HCT116 (cell line): Measurements from ENCODE around the gene DPYSL4. TPM values are rescaled to one million over a fixed set of nuclear protein-coding genes. Genes with fewer than 3 reads are reported as not detected.

Source experiments
- ATAC-seq: fragments of 200-7000 bp; cut with Tn5 transposase; 2 replicates; pipeline ENCODE4 v1.9.1; 2020; ENCODE audit warnings: mild to moderate bottlenecking, moderate library complexity
- BruUV-seq: library from RNA; stranded (reverse); fragments of 400-500 nt; replicated peaks from 2 replicates; lab custom pipeline; 2021; lab: Mats Ljungman, UMichigan
- CTCF ChIA-PET: fragments of 300-600 bp; sonication (Branson Sonifier 250); formaldehyde crosslinking; loops from one replicate; lab custom pipeline; 2021; ENCODE audit warnings: antibody characterized with exemption; lab: Charles Lee
- POLR2A ChIA-PET: fragments of 300-600, 350-600 bp; sonication (Branson Sonifier 250); formaldehyde crosslinking; loops from one replicate; lab custom pipeline; 2021; ENCODE audit warnings: antibody characterized with exemption; lab: Charles Lee
- RAD21 ChIA-PET, 2 experiments: fragments of 300-600 bp; sonication (Branson Sonifier 250); formaldehyde crosslinking; loops; one replicate each; lab custom pipeline; 2023; ENCODE audit warnings: low total read pairs in 2 of 2; ENCODE audit not compliant: uncharacterized antibody in 2 of 2, unreplicated experiment in 2 of 2, low non-redundant PET in 1 of 2; lab: Charles Lee
- DNase-seq: peaks from one replicate; pipeline ENCODE4 v3.0.0-alpha.2; 2010; ENCODE audit warnings: low read depth, low spot score
- H2AFZ ChIP-seq: fragments of 200-600 bp; shearing (Covaris generic), sonication (generic); 2 replicates; pipeline ENCODE4 v1.6.1; 2017; ENCODE audit warnings: low read depth, mixed run types, mixed read lengths, antibody characterized with exemption, low read length; ENCODE audit not compliant: poor library complexity, severe bottlenecking
- H3K27ac ChIP-seq: 2 replicates; pipeline ENCODE4 v1.5.1; 2012; ENCODE audit warnings: low read depth, low read length
- H3K27me3 ChIP-seq: fragments of 200-600 bp; sonication (generic); 2 replicates; pipeline ENCODE4 v1.6.1; 2016; ENCODE audit warnings: mixed run types, low read length, mixed read lengths; ENCODE audit not compliant: insufficient read depth
- H3K36me3 ChIP-seq, 2 experiments: fragments of 200-500 bp in 1 of 2; fragments of 200-600 bp in 1 of 2; sonication (Bioruptor generic) in 1 of 2; sonication (generic) in 1 of 2; 2 replicates each; pipeline versions ENCODE4 v1.5.1 to v1.6.1; 2014 to 2016; ENCODE audit warnings: low read length in 2 of 2, inconsistent platforms in 1 of 2, mixed read lengths in 1 of 2, mixed run types in 1 of 2; ENCODE audit not compliant: insufficient read depth in 2 of 2, control insufficient read depth in 1 of 2
- H3K4me1 ChIP-seq, 2 experiments: fragments of 200-600 bp in 1 of 2; sonication (generic) in 1 of 2; 2 replicates each; pipeline versions ENCODE4 v1.5.1 to v1.6.1; 2012 to 2017; ENCODE audit warnings: low read length in 2 of 2, inconsistent platforms in 1 of 2, mild to moderate bottlenecking in 1 of 2, mixed read lengths in 1 of 2, mixed run types in 1 of 2, moderate library complexity in 1 of 2; ENCODE audit not compliant: insufficient read depth in 2 of 2, control insufficient read depth in 1 of 2
- H3K4me2 ChIP-seq: fragments of 200-600 bp; sonication (generic); 2 replicates; pipeline ENCODE4 v1.6.1; 2017; ENCODE audit warnings: mixed run types, low read length, mixed read lengths
- H3K4me3 ChIP-seq, 2 experiments: fragments of 200-600 bp in 1 of 2; sonication (generic) in 1 of 2; replicated peaks in 1 of 2; 2 replicates each; pipeline ENCODE4 v1.5.1; 2011 to 2016; ENCODE audit warnings: low read length in 2 of 2, control low read depth in 1 of 2, low read depth in 1 of 2, mild to moderate bottlenecking in 1 of 2, mixed read lengths in 1 of 2, mixed run types in 1 of 2
- H3K79me2 ChIP-seq: fragments of 200-600 bp; sonication (generic); 2 replicates; pipeline ENCODE4 v1.6.1; 2017; ENCODE audit warnings: mild to moderate bottlenecking, mixed run types, low read length, moderate library complexity, mixed read lengths; ENCODE audit not compliant: insufficient read depth
- H3K9ac ChIP-seq: fragments of 200-600 bp; sonication (generic); 2 replicates; pipeline ENCODE4 v1.6.1; 2016; ENCODE audit warnings: low read length, mixed read lengths
- H3K9me2 ChIP-seq: fragments of 200-600 bp; sonication (generic), shearing (Covaris generic); 2 replicates; pipeline ENCODE4 v1.6.1; 2017; ENCODE audit warnings: mixed run types, mild to moderate bottlenecking, moderate library complexity; ENCODE audit not compliant: insufficient read depth
- H3K9me3 ChIP-seq, 2 experiments: fragments of 200-500 bp in 1 of 2; fragments of 200-600 bp in 1 of 2; sonication (Bioruptor generic) in 1 of 2; sonication (generic) in 1 of 2; 2 replicates each; pipeline ENCODE4 v1.6.1; 2014 to 2017; ENCODE audit warnings: low read length in 2 of 2, mixed read lengths in 2 of 2, inconsistent platforms in 1 of 2, low read depth in 1 of 2, mild to moderate bottlenecking in 1 of 2, mixed run types in 1 of 2, moderate library complexity in 1 of 2; ENCODE audit not compliant: control insufficient read depth in 1 of 2, insufficient read depth in 1 of 2
- H4K20me1 ChIP-seq: fragments of 200-600 bp; sonication (generic), shearing (Covaris generic); 2 replicates; pipeline ENCODE4 v1.6.1; 2017; ENCODE audit warnings: mixed run types, mild to moderate bottlenecking, moderate library complexity; ENCODE audit not compliant: insufficient read depth
- ATF3 ChIP-seq: IDR thresholded peaks from 2 replicates; pipeline ENCODE4 v1.6.1; 2012
- CBX3 ChIP-seq: IDR thresholded peaks from 2 replicates; pipeline ENCODE4 v1.6.1; 2012; ENCODE audit warnings: low read depth
- CEBPB ChIP-seq: IDR thresholded peaks from 2 replicates; pipeline ENCODE4 v1.6.1; 2012; ENCODE audit warnings: low read depth
- CTCF ChIP-seq, 3 experiments: fragments of 200-600 bp in 1 of 3; sonication (generic) in 1 of 3; IDR thresholded peaks in 2 of 3; conservative IDR thresholded peaks in 1 of 3; 2 replicates each; pipeline ENCODE4 v1.5.1; 2012 to 2017; ENCODE audit warnings: low read depth in 2 of 3, low read length in 2 of 3, antibody characterized with exemption in 1 of 3, borderline replicate concordance in 1 of 3, control low read depth in 1 of 3, mild to moderate bottlenecking in 1 of 3, mixed read lengths in 1 of 3, mixed run types in 1 of 3, moderate library complexity in 1 of 3; ENCODE audit not compliant: insufficient read depth in 1 of 3
- EGR1 ChIP-seq: IDR thresholded peaks from 2 replicates; pipeline ENCODE4 v1.6.1; 2012; ENCODE audit warnings: low read depth
- ELF1 ChIP-seq: IDR thresholded peaks from 2 replicates; pipeline ENCODE4 v1.6.1; 2012; ENCODE audit warnings: low read depth, borderline replicate concordance
- JUND ChIP-seq: IDR thresholded peaks from 2 replicates; pipeline ENCODE4 v1.6.1; 2012
- MAX ChIP-seq: IDR thresholded peaks from 2 replicates; pipeline ENCODE4 v1.6.1; 2012
- POLR2A ChIP-seq: IDR thresholded peaks from 2 replicates; pipeline ENCODE4 v1.7.0; 2011; ENCODE audit warnings: borderline replicate concordance; ENCODE audit not compliant: insufficient read depth, insufficient read length; ENCODE audit errors: extremely low read depth
- POLR2AphosphoS5 ChIP-seq: IDR thresholded peaks from 2 replicates; pipeline ENCODE4 v1.6.1; 2011; ENCODE audit warnings: mild to moderate bottlenecking, low read depth, low read length, moderate library complexity
- RAD21 ChIP-seq: IDR thresholded peaks from 2 replicates; pipeline ENCODE4 v1.6.1; 2012; ENCODE audit warnings: low read depth, mild to moderate bottlenecking
- REST ChIP-seq: IDR thresholded peaks from 2 replicates; pipeline ENCODE4 v1.6.1; 2012; ENCODE audit warnings: low read depth
- SIN3A ChIP-seq: IDR thresholded peaks from 2 replicates; pipeline ENCODE4 v1.6.1; 2012; ENCODE audit warnings: low read depth
- SRF ChIP-seq: IDR thresholded peaks from 2 replicates; pipeline ENCODE4 v1.6.1; 2012; ENCODE audit warnings: low read depth
- TCF7L2 ChIP-seq: IDR thresholded peaks from 2 replicates; pipeline ENCODE4 v1.7.0; 2011; ENCODE audit warnings: borderline replicate concordance, inconsistent platforms; ENCODE audit not compliant: insufficient read depth, insufficient read length; ENCODE audit errors: extremely low read depth
- YY1 ChIP-seq: IDR thresholded peaks from 2 replicates; pipeline ENCODE4 v1.6.1; 2011; ENCODE audit warnings: low read length, low read depth, moderate library complexity, mild to moderate bottlenecking; ENCODE audit not compliant: insufficient replicate concordance; ENCODE audit errors: extremely low read depth
- ZBTB33 ChIP-seq: IDR thresholded peaks from 2 replicates; pipeline ENCODE4 v1.6.1; 2011; ENCODE audit warnings: mild to moderate bottlenecking, low read length, moderate library complexity; ENCODE audit not compliant: insufficient replicate concordance; ENCODE audit errors: extremely low read depth
- ZNF274 ChIP-seq: fragments of 200-500 bp; sonication (Bioruptor generic); IDR thresholded peaks from 2 replicates; pipeline ENCODE4 v1.6.1; 2014; ENCODE audit warnings: mild to moderate bottlenecking, low read depth, low read length, inconsistent platforms
- intact Hi-C: fragments of 100-400 bp; cut with micrococcal nuclease; formaldehyde crosslinking; loops from 2 replicates; pipeline ENCODE4 v1.10.0; 2022
- total RNA-seq: library from RNA; stranded (reverse); gene quantifications from one replicate; pipeline ENCODE4 v1.2.1, GENCODE V29; 2021; ENCODE audit not compliant: unreplicated experiment

Gene DPYSL4
- total RNA-seq, 1 experiment from 2014 or later, result 5.4 TPM

- Histone ChIP-seq H3K27ac (no peak overlapping the region), H4K20me1 (no peaks in the 10 kb centered on the region), H2AFZ (no peak overlapping the region), H3K79me2 (no peaks in the 10 kb centered on the region), H3K4me2 (no peak overlapping the region), H3K27me3 (no peaks in the 10 kb centered on the region), H3K4me1 (no peaks in the 10 kb centered on the region), H3K9me2 (no peaks in the 10 kb centered on the region), H3K9me3 (no peaks in the 10 kb centered on the region), H3K4me3 (no peak overlapping the region), H3K36me3 (no peaks in the 10 kb centered on the region), H3K9ac (peak overlapping the region; percentile 8; the same call in 1 of the 2 replicates)
- TF ChIP-seq YY1, result no peak
- no peak for TF ChIP-seq JUND
- TF ChIP-seq CTCF (IDR thresholded peaks at IDR 0.05 in 2 of 3, conservative IDR thresholded peaks at IDR 0.05 in 1 of 3; ENCODE audit: borderline replicate concordance in 1 of 3, insufficient read depth in 1 of 3, low read depth in 2 of 3, low read length in 2 of 3), result no peak
- no peak for TF ChIP-seq ELF1
- no peak for TF ChIP-seq CBX3
- no peak for TF ChIP-seq REST
- no peak for TF ChIP-seq ZBTB33
- no peak for TF ChIP-seq ZNF274
- TF ChIP-seq MAX, result no peak
- no peak for TF ChIP-seq CEBPB
- no peak for TF ChIP-seq SIN3A
- TF ChIP-seq ATF3, result no peak
- no peak for TF ChIP-seq POLR2AphosphoS5
- no peak for TF ChIP-seq SRF
- no peak for TF ChIP-seq RAD21
- no peak for TF ChIP-seq EGR1
- TF ChIP-seq TCF7L2, result no peak
- no peak for TF ChIP-seq POLR2A
- intact Hi-C loops, result loop anchor here (1.0 to 2.0 kb wide), 3 partner anchors 129 to 229 kb away; no protein-coding TSS in a partner anchor
- BruUV-seq, result no TSS peak
- ChIA-PET CTCF (no interaction called here), POLR2A (no interaction called here), RAD21 (no interaction called here)
- ATAC-seq (peak; percentile 25; the same call in 1 of the 2 replicates), DNase-seq (no peak)
Observed at GRCh38 chr10:132223611-132224342, 37.0 kb downstream of the DPYSL4 start.
